Hepatocyte (in vitro differentiated cells): ENCODE data around the gene HBG1. TPM values are rescaled to one million over a fixed set of nuclear protein-coding genes. Genes with fewer than 3 reads are reported as not detected.

ENCODE experiments used
- DNase-seq: peaks from one replicate; pipeline ENCODE4 v3.0.0-alpha.2; 2016; ENCODE audit warnings: low spot score
- H2AFZ ChIP-seq: fragments of 200-600 bp; sonication (generic); 2 replicates; pipeline ENCODE4 v1.6.0; 2016; ENCODE audit warnings: antibody characterized with exemption, mild to moderate bottlenecking
- H3K27ac ChIP-seq: fragments of 200-600 bp; sonication (generic); 2 replicates; pipeline ENCODE4 v1.5.1; 2016; ENCODE audit warnings: mild to moderate bottlenecking
- H3K27me3 ChIP-seq: fragments of 200-600 bp; sonication (generic); 2 replicates; pipeline ENCODE4 v1.6.1; 2016
- H3K36me3 ChIP-seq: fragments of 200-600 bp; sonication (generic); replicated peaks from 2 replicates; pipeline ENCODE4 v1.5.1; 2016; ENCODE audit warnings: low read depth; ENCODE audit not compliant: insufficient read depth
- H3K4me1 ChIP-seq: fragments of 200-600 bp; sonication (generic); 2 replicates; pipeline ENCODE4 v1.5.1; 2016; ENCODE audit warnings: mild to moderate bottlenecking, moderate library complexity; ENCODE audit not compliant: insufficient read depth
- H3K4me2 ChIP-seq: fragments of 200-600 bp; sonication (generic); 2 replicates; pipeline ENCODE4 v1.6.0; 2016
- H3K4me3 ChIP-seq: fragments of 200-600 bp; sonication (generic); 2 replicates; pipeline ENCODE4 v1.5.1; 2016; ENCODE audit warnings: mild to moderate bottlenecking
- H3K79me2 ChIP-seq: fragments of 200-600 bp; sonication (generic); 2 replicates; pipeline ENCODE4 v1.6.0; 2017; ENCODE audit warnings: mild to moderate bottlenecking
- H3K9me2 ChIP-seq: fragments of 200-600 bp; sonication (generic); replicated peaks from 2 replicates; pipeline ENCODE4 v1.6.0; 2017; ENCODE audit warnings: mild to moderate bottlenecking; ENCODE audit not compliant: insufficient read depth
- H3K9me3 ChIP-seq: fragments of 200-600 bp; sonication (generic); 2 replicates; pipeline ENCODE4 v1.5.1; 2016; ENCODE audit warnings: low read depth, mild to moderate bottlenecking
- H4K20me1 ChIP-seq: fragments of 200-600 bp; sonication (generic); 2 replicates; pipeline ENCODE4 v1.6.0; 2016; ENCODE audit warnings: mild to moderate bottlenecking; ENCODE audit not compliant: insufficient read depth, poor library complexity, severe bottlenecking
- CTCF ChIP-seq: fragments of 200-600 bp; sonication (generic); IDR thresholded peaks from 2 replicates; pipeline ENCODE4 v1.5.1; 2016; ENCODE audit warnings: antibody characterized with exemption, mild to moderate bottlenecking; ENCODE audit not compliant: poor library complexity
- EZH2 ChIP-seq: fragments of 200-600 bp; sonication (generic); IDR thresholded peaks from 2 replicates; pipeline ENCODE4 v1.6.1; 2016; ENCODE audit warnings: antibody characterized with exemption, mild to moderate bottlenecking, borderline replicate concordance
- EZH2phosphoT487 ChIP-seq: fragments of 200-600 bp; sonication (generic); IDR thresholded peaks from one replicate; pipeline ENCODE4 v1.6.1; 2018; ENCODE audit warnings: antibody characterized with exemption, mild to moderate bottlenecking, low read depth, moderate library complexity; ENCODE audit not compliant: unreplicated experiment, severe bottlenecking
- WGBS: methylation state at CpG from one replicate; pipeline ENCODE4 v1.1.6; 2016; ENCODE audit warnings: low lambda C conversion rate; ENCODE audit errors: missing lambda C conversion rate; 5-methylcytosine and 5-hydroxymethylcytosine counted together
- polyA plus RNA-seq: library from polyadenylated mRNA; unstranded; fragments of >200 nt; fragmentation: Nextera tagmentation; extraction: Ambion mirVana; gene quantifications from 2 replicates; pipeline ENCODE4 v1.2.1, GENCODE V29; 2016
- total RNA-seq: library from RNA; depleted of rRNA; stranded (reverse); fragments of >200 nt; gene quantifications from 2 replicates; pipeline ENCODE4 v1.2.3, GENCODE V29; 2014

Gene HBG1
- total and polyA plus RNA-seq, 2 experiments from 2014 or later, result not detected

DNA sequence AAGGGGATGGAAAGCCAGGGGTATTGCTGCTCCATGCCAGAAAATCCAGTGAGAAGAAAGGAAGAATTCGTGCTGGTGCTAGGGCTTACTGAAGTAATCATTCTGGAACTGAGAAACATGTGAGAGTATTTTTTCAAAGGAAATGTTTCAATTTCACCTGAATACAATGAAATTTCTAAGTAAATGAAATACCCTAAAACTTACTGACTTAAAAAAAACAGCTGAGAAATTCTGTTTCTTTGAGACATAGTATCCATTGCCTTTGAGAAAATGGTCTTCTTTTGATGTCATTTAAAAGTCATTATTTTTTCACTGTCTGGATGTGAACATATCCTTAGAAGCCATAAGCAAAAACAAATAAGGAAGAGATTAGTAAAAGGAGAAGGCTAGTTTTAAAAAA lies 49.1 kb downstream of the HBG1 start, which contains the start of gene OR51V1:
Gene OR51V1 (minus strand): TSS at position 101 of the 400 bp plus-strand sequence. CDS start 0 bp downstream, at position 101.
- H3K36me3 ChIP-seq, result no peaks in the 10 kb centered on the region
- 80% methylated on average over 1 of the region's 1 CpG for WGBS
- H3K9me2 ChIP-seq, result no peaks in the 10 kb centered on the region
- H3K79me2 ChIP-seq, result no peaks in the 10 kb centered on the region
- DNase-seq, result no peak
- H3K9me3 ChIP-seq, result no peaks in the 10 kb centered on the region
- H3K4me2 ChIP-seq, result no peak within 1 kb of the TSS
- TF ChIP-seq EZH2phosphoT487 (no peak), EZH2 (no peak), CTCF (no peak)
- no peak within 1 kb of the TSS for H3K27ac ChIP-seq
- H3K4me3 ChIP-seq, result no peak within 1 kb of the TSS
- H4K20me1 ChIP-seq, result no peaks in the 10 kb centered on the region
- no peaks in the 10 kb centered on the region for H3K27me3 ChIP-seq
- H2AFZ ChIP-seq, result no peak within 1 kb of the TSS
- H3K4me1 ChIP-seq, result no peaks in the 10 kb centered on the region

DNA sequence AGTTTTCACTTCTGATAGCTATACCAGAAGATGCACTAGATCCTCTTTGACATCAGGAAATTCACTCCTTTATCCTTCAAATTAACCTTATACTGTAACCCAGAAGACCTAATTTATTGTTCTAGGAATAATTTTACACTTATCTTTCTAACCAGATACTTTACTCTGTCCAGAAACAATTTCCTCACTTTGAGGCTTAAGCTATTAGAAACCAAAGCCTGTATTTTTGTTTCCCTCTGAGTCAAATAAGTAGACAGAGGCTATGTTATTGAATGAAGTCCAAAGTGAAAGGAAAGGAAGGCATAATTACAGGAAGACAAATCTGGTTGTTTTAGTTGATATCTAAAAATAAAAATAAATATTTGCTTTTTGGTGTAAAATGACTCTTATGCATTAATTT lies 51.4 kb downstream of the HBG1 start:
- Histone ChIP-seq H3K36me3 (no peaks in the 10 kb centered on the region), H3K27me3 (no peaks in the 10 kb centered on the region), H3K27ac (no peak overlapping the region), H2AFZ (no peak overlapping the region), H3K4me2 (no peak overlapping the region), H3K4me1 (no peaks in the 10 kb centered on the region), H3K9me2 (no peaks in the 10 kb centered on the region), H3K79me2 (no peaks in the 10 kb centered on the region), H4K20me1 (no peaks in the 10 kb centered on the region), H3K4me3 (no peak overlapping the region), H3K9me3 (no peaks in the 10 kb centered on the region)
- DNase-seq, result no peak
- TF ChIP-seq CTCF, result no peak

Other genes with a start within 250 kb of the HBG1 start
- gene OR52J3, start 203.3 kb downstream of the HBG1 start, total RNA-seq, result not detected in 2 replicates
- gene OR52J3, start 203.3 kb downstream of the HBG1 start, polyA plus RNA-seq, result not detected in 2 replicates
- gene OR52E2, start 190.2 kb downstream of the HBG1 start, total RNA-seq, result not detected in 2 replicates
- gene OR52E2, start 190.2 kb downstream of the HBG1 start, polyA plus RNA-seq, result not detected in 2 replicates
- not detected in 2 replicates for gene OR52E1, start 180.3 kb downstream of the HBG1 start, total RNA-seq
- gene OR52E1, start 180.3 kb downstream of the HBG1 start, polyA plus RNA-seq, result not detected in 2 replicates
- gene OR52A5, start 111.5 kb downstream of the HBG1 start, total RNA-seq, result not detected in 2 replicates
- gene OR52A5, start 111.5 kb downstream of the HBG1 start, polyA plus RNA-seq, result not detected in 2 replicates
- not detected in 2 replicates for gene OR52A1, start 95.1 kb downstream of the HBG1 start, total RNA-seq
- not detected in 2 replicates for gene OR52A1, start 95.1 kb downstream of the HBG1 start, polyA plus RNA-seq
- not detected in 2 replicates for gene OR51V1, start 49.2 kb downstream of the HBG1 start, total RNA-seq
- gene OR51V1, start 49.2 kb downstream of the HBG1 start, polyA plus RNA-seq, result not detected in 2 replicates
- gene HBB, start 22.8 kb downstream of the HBG1 start, total RNA-seq, result not detected in 2 replicates
- gene HBB, start 22.8 kb downstream of the HBG1 start, polyA plus RNA-seq, result not detected in 2 replicates
- gene HBD, start 15.4 kb downstream of the HBG1 start, total RNA-seq, result not detected in 2 replicates
- not detected in 2 replicates for gene HBD, start 15.4 kb downstream of the HBG1 start, polyA plus RNA-seq
- not detected in 2 replicates for gene HBG2, start 4.9 kb upstream of the HBG1 start, total RNA-seq
- 0.63 TPM in 1 of 2 replicates, not detected in the other for gene HBG2, start 4.9 kb upstream of the HBG1 start, polyA plus RNA-seq
- gene HBE1, start 20.1 kb upstream of the HBG1 start, total RNA-seq, result 1.1 and 1.6 TPM in 2 replicates
- gene HBE1, start 20.1 kb upstream of the HBG1 start, polyA plus RNA-seq, result 0.25 and 1.5 TPM in 2 replicates
- gene OR51B4, start 52.1 kb upstream of the HBG1 start, total RNA-seq, result not detected in 2 replicates
- gene OR51B4, start 52.1 kb upstream of the HBG1 start, polyA plus RNA-seq, result 0.17 TPM in 1 of 2 replicates, not detected in the other
- not detected in 2 replicates for gene OR51B2, start 74.4 kb upstream of the HBG1 start, total RNA-seq
- gene OR51B2, start 74.4 kb upstream of the HBG1 start, polyA plus RNA-seq, result not detected in 2 replicates
- 0.20 TPM in 1 of 2 replicates, not detected in the other for gene OR51B5, start 93.7 kb upstream of the HBG1 start, total RNA-seq
- gene OR51B5, start 93.7 kb upstream of the HBG1 start, polyA plus RNA-seq, result not detected in 2 replicates
- not detected in 2 replicates for gene OR51B6, start 101.7 kb upstream of the HBG1 start, total RNA-seq
- not detected in 2 replicates for gene OR51B6, start 101.7 kb upstream of the HBG1 start, polyA plus RNA-seq
- gene OR51M1, start 134.0 kb upstream of the HBG1 start, total RNA-seq, result not detected in 2 replicates
- gene OR51M1, start 134.0 kb upstream of the HBG1 start, polyA plus RNA-seq, result not detected in 2 replicates
- gene OR51Q1, start 172.3 kb upstream of the HBG1 start, total RNA-seq, result not detected in 2 replicates
- not detected in 2 replicates for gene OR51Q1, start 172.3 kb upstream of the HBG1 start, polyA plus RNA-seq
- not detected in 2 replicates for gene OR51I1, start 191.7 kb upstream of the HBG1 start, total RNA-seq
- gene OR51I1, start 191.7 kb upstream of the HBG1 start, polyA plus RNA-seq, result not detected in 2 replicates
- gene OR51I2, start 199.5 kb upstream of the HBG1 start, total RNA-seq, result not detected in 2 replicates
- gene OR51I2, start 199.5 kb upstream of the HBG1 start, polyA plus RNA-seq, result not detected in 2 replicates
- gene OR52D1, start 238.8 kb upstream of the HBG1 start, total RNA-seq, result not detected in 2 replicates
- gene OR52D1, start 238.8 kb upstream of the HBG1 start, polyA plus RNA-seq, result not detected in 2 replicates